ENCODE data around the gene MT1G.
"Not testable (repeated sequence)": the region's sequence is repeated elsewhere in the genome, so short reads cannot be mapped to it uniquely, and the experiment has no call there.

Gene MT1G

GRCh38 chr16:56667581-56668571, at the start of gene MT1G:
Gene MT1G (minus strand): TSS chr16:56668065. CDS start chr16:56667993, 72 bp downstream.
- no peak for DNase-seq

DNA sequence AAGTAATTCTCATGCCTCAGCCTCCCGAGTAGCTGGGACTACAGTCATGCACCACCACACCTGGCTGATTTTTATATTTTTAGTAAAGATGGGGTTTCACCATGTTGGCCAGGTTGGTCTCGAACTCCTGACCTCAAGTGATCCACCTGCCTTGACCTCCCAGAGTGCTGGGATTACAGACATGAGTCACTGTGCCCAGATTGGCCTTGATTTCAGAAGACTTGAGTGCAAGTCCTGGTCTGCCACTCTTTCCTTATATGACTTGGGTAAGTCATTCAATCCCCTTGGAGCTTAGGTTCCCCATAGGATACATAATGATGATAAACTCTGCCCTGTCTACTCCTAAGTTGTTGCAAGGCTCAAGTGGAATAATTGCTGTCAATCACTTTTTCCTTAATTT, 49.7 kb upstream of the MT1G start:
- DNase-seq = not testable (repeated sequence)

- DNase-seq = no peak
Observed at GRCh38 chr16:56716761-56717160, 48.9 kb upstream of the MT1G start.

DNA sequence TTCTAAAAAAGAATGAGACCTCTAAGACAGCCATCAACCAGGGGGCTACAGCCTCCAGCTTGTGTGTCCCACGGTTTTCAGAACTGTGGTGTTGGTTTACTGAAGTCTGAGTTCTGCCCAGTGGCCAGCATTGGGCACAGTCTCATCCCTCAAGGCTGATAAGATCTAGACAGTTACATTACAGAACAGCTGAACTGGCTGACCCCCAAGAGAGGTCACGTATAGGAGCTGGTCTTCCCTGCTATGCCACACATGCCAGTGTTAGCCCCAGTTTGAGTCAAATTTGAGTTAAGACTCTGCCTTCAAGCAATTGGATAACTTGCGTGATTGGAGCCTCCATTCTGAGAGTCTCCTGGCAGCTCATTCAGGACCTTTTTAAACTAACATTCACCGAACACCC, 47.3 kb upstream of the MT1G start:
- DNase-seq = no peak

DNA sequence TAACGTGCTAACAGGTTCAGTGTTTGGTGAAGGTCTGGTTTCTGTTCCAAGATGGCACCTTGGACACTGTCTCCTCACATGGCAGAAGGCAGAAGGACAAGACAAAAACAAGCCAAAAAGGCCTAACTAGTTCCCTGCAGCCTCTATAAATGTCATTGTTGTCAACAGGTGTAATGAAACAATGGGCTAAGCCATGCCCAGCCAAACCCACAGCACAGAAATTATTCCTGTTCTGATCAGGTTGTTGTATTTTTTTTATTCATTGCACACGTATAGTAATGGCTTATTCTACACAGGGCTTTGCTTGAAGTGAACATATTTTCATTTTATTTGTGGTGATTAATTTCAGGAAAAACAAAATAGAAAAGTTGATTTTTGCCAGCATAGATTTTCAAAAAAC, 45.9 kb upstream of the MT1G start:
- DNase-seq = no peak

DNA sequence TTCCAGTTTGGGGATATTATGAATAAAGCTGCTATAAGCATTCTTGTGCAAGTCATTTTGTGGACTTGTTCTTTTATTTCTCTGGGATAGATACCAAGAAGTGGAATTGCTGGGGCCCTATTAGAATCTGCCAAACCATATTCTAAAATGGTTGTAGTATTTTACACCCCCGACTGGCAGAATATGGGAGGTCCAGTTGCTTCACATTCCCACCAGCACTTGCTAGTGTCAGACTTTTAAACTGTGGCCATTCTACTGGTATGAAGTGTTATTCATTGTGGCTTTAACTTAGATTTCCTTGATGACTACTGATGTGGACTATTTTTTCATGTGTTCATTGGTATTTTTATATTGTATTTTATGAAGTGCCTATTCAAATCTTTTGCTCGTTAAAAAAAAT, 44.0 kb upstream of the MT1G start:
- DNase-seq = no peak

GRCh38 chr16:56710181-56710737, 42.4 kb upstream of the MT1G start:
- no peak for DNase-seq

GRCh38 chr16:56709443-56710040, 41.7 kb upstream of the MT1G start:
- no peak for DNase-seq

DNA sequence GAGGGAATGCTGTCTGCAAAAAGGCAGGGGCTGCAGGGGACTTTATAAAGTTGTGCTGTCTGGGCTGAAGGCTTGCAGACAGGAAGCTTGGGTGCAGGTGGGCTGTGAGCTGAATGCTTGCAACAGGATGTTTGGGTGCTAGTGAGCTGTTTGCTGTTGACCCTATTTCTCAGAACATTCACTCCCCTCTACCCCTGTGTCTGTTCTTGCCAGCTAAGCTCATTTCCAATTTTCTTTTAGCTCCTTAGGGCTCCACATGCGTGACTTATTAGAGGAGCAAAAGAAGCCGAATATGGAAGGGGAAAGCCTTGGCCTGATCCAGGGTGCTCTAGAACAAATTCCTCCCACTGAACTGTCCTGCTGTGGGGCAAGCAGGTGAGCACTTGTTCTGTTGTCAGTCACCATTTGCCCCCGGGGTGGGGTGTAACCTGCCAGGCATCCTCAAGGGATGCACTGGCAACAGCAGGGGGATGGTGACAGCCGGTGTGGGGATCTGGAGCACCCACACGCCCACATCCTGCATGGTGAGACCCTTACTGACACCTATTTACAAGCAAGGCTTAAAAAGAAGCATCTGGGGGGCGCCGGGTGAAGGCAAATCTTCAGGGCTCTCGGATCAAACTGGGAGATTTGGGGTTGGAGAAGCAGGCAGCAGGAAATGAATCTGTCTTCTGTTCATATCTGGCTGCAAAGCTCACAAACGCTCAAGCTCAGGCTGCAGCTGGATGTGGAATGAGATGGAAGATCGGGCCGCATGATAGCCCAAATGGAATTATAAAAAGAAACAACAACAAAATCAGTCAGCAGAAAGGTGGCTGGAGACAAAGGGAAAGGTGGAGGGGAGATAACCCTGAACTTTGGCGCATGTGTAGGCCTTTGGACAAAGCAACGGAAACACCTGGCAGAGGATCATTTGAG, 40.9 kb upstream of the MT1G start:
- DNase-seq = no peak

- DNase-seq = no peak
Observed at GRCh38 chr16:56702836-56703235, 35.0 kb upstream of the MT1G start.

DNA sequence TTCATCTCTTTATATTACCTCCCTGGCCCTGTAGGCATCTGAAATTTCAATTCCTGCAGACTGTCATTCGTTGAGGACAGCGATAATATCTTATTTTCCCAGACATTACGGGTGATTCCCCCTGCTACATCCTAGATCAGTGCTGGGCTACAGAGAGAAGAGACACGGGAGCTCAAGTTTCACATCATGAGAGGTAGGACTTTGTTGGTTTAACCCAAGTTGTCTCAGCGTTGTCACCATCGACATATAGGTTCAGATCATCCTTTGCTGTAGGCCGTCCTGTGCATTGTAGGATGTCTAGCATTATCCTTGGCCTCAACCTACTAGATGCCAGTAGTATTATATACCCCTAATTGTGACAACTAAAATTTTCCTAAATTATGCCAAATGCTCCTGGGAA, 33.7 kb upstream of the MT1G start:
- no peak for DNase-seq

- DNase-seq = no peak
Observed at GRCh38 chr16:56700631-56701030, 32.8 kb upstream of the MT1G start.

GRCh38 chr16:56700195-56700594, 32.3 kb upstream of the MT1G start:
- no peak for DNase-seq

DNA sequence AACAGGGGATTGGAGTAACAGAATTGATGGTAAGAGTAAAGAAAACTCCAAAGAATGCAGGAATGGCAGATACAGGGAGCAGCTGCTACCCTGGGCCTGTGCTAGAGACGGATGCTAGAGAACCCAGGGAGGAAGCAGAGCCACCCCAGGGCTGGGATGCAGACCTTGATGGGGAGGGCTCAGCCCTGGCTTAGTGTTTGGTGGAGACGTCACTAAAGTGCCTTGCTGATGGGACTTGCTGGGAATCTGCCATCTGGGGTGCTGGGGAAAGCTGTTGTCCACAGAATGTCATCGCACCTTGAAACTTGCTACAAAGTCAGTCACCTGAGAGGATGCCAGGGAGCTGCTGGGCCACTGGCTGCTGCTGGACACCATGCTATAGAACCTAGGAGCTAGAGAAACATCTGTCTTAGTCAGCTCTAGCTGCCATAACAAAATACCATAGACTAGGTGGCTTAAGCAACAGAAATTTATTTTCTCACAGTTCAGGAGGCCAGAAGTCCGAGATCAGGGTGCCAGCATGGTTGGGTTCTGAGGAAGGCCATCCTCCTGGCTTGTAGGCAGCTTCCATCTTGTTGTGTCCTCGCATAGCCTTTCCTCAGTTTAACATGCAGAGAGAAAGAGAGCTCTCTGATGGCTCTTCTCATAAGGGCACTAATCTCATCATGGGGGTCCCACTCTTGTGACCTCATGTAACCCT, 29.7 kb upstream of the MT1G start:
- DNase-seq = no peak

DNA sequence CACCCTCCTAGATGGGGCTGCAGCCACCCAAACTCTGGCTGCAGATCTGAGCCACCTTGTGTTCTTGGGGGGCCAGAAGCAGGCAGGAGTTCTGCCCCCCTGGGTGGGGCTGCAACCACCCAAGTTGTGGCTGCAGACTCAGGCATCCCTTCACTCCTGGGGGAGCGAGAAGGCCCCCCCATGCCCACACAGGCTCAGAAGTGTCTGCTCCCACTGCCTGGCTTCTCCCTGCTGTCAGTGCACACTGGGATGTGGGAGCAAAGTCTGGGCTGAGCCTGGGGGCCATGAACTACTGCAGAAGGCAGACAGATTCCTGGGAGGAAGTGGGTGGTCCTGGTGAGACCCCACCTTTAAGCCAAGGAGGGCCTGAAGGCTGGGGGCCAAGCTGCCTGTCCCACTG, 27.4 kb upstream of the MT1G start:
- DNase-seq = no peak

DNA sequence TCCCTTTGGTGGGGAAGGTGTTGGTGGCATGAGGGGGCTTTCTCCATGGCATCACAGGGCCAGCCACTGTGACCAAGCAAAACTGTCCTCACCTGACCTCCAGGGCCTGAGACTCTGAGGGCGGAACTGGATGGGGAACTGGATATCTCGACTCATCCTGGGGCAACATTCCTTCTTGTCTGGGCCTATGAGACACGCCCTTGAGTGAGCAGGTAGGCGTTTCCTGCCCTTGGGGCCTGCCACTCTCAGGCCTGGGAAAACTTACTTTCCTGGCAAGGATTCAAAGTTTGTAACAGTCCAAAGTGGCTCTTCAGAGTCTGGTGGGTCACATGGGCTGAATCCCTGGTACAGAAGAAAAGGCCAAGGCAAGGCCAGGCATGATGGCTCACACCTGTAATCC, 24.0 kb upstream of the MT1G start:
- no peak for DNase-seq

GRCh38 chr16:56690420-56691122, 22.7 kb upstream of the MT1G start:
- DNase-seq = no peak

DNA sequence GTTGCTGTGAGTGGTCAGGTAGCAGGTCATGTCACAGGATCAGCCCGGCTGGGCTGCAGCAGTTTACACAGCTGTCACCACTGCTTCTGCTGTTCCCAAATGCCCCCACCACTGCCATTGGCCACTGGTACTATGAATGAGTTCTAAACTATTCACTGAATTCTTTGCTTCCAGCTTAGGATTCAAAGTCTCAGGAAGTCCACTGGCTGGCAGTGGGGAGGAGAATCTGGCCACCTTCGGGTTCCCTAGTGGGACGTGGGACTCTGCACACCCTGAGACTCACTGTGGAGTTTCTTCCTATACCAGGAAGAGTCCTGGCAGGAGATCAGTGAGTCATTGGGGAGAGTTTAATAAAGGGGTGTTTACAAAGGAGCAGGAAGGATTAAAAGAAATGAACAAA, 21.3 kb upstream of the MT1G start:
- DNase-seq = no peak

DNA sequence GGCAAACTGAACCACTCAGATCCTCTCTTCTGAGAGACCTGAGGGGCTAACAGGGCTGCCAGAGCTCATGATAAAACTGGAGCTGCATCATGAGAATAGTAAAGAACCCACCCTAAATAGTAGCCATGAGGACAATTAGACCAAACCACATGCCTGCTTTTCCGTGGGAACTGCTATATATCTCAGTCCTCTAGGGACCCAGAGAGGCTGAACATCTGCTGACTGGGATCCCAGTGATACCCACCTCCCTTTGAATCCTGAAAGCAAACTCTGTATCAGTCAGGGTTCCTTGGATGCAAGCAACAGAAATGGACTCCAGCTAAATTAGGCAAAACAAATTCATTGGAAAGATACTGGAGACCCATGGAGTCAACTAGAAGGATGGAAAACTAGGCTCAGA, 20.9 kb upstream of the MT1G start:
- DNase-seq = no peak

DNA sequence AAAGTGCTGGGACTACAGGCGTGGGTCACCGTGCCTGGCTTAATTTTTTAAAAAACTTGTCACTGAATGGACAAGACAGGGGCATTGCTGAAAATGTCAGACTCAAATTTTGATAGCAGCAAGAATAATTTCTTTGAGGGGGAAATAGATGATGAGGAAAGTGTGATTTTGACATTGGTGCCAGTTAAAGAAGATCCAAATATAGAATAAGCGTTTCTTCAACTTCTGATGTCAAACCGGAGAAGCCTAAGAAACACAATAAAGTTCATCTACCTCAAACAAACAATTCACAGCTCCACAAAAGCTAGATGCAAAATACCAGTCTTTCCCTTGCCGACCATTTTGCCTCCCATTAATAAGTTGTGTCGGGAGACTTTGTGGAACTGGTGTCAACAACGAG, 18.9 kb upstream of the MT1G start:
- no peak for DNase-seq

DNA sequence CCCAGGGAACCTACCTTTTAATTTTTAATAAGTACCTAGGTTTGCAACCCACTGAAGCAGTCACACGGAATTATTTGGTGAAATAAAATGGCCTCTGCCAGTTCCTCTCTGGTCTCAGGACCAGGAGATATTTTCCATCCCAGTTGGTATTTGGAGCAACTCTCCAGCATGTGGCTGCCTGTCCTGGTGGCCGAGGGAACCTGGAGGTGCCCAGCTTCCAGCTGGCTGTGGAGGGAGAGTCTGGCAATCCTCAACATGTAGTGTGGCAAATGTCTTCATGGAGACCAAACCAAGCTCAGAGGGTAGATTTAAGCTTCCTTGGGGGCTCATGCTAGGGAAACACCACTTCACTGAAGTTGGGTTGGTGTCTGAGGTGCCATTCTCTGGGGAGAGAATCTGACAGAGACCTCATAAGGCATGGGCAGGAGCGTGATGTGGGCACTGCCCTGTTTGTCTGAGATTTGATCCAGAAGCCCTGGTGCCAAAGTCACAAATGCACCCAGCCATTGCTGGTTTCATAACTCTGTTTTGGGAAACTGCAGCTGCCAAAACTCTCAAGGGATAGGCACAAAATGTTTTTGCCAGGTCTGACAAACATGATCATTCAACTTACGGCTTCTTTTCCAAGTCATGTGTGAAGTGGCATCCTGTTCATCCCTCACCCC, 17.2 kb upstream of the MT1G start:
- DNase-seq = no peak
